Thyroid gland (tissue), 4 donors: ENCODE measurements around the gene TRAF3IP3. TPM values are rescaled to one million over a fixed set of nuclear protein-coding genes. Genes with fewer than 3 reads are reported as not detected.
"Not testable (repeated sequence)": the region's sequence is repeated elsewhere in the genome, so short reads cannot be mapped to it uniquely, and the experiment has no call there.

Experiments
- DNase-seq, 2 donors: peaks; one replicate each; pipeline ENCODE4 v3.0.0-alpha.2; 2019
- H3K27ac ChIP-seq, 3 donors: fragments of 200-600 bp; sonication (generic); 1 replicate in 2 of 3; 2 replicates in 1 of 3; pipeline ENCODE4 v1.5.1; 2016 to 2019; ENCODE audit warnings: mild to moderate bottlenecking in 1 of 3, moderate library complexity in 1 of 3
- H3K27me3 ChIP-seq: fragments of 200-600 bp; sonication (generic); one replicate; pipeline ENCODE4 v1.5.1; 2019
- H3K36me3 ChIP-seq, 2 donors: fragments of 200-600 bp; sonication (generic); one replicate each; pipeline ENCODE4 v1.5.1; 2016 to 2019
- H3K4me1 ChIP-seq, 2 donors: fragments of 200-600 bp; sonication (generic); one replicate each; pipeline ENCODE4 v1.5.1; 2017 to 2019
- H3K4me3 ChIP-seq, 3 donors: fragments of 200-600 bp; sonication (generic); replicated peaks in 1 of 3; 1 replicate in 2 of 3; 2 replicates in 1 of 3; pipeline ENCODE4 v1.5.1; 2016; ENCODE audit warnings: mild to moderate bottlenecking in 1 of 3
- H3K9me3 ChIP-seq: fragments of 200-600 bp; sonication (generic); one replicate; pipeline ENCODE4 v1.5.1; 2017
- POLR2A ChIP-seq, 2 donors: fragments of 450-650 bp; IDR thresholded peaks; one replicate each; pipeline ENCODE4 v1.6.1; 2017; ENCODE audit warnings: antibody characterized with exemption in 2 of 2, mild to moderate bottlenecking in 2 of 2, moderate library complexity in 1 of 2
- WGBS, 2 donors: methylation state at CpG; one replicate each; pipeline ENCODE4 v1.1.5; 2017; 5-methylcytosine and 5-hydroxymethylcytosine counted together
- intact Hi-C: fragments of 100-400 bp; cut with DNase I; formaldehyde crosslinking; loops from one replicate; pipeline ENCODE4 v1.15.1; 2023
- total RNA-seq, 4 donors: library from RNA; depleted of rRNA; stranded (reverse); fragments of >200 nt; gene quantifications; one replicate each; pipeline ENCODE4 v1.2.3, GENCODE V29; 2016
- TF ChIP-seq, protein P1 (sequence below), 6 experiments: fragments of 200-600 bp in 3 of 6; fragments of 450-650 bp in 3 of 6; sonication (generic) in 3 of 6; IDR thresholded peaks; one replicate each; pipeline ENCODE4 v1.5.1; 2016 to 2019; ENCODE audit warnings: antibody characterized with exemption in 6 of 6, mild to moderate bottlenecking in 2 of 6, inconsistent platforms in 1 of 6, moderate library complexity in 1 of 6

Gene TRAF3IP3
- total RNA-seq, 4 donors from 2014 or later: 0.93 to 2.8 (median 2.3) TPM

DNA sequence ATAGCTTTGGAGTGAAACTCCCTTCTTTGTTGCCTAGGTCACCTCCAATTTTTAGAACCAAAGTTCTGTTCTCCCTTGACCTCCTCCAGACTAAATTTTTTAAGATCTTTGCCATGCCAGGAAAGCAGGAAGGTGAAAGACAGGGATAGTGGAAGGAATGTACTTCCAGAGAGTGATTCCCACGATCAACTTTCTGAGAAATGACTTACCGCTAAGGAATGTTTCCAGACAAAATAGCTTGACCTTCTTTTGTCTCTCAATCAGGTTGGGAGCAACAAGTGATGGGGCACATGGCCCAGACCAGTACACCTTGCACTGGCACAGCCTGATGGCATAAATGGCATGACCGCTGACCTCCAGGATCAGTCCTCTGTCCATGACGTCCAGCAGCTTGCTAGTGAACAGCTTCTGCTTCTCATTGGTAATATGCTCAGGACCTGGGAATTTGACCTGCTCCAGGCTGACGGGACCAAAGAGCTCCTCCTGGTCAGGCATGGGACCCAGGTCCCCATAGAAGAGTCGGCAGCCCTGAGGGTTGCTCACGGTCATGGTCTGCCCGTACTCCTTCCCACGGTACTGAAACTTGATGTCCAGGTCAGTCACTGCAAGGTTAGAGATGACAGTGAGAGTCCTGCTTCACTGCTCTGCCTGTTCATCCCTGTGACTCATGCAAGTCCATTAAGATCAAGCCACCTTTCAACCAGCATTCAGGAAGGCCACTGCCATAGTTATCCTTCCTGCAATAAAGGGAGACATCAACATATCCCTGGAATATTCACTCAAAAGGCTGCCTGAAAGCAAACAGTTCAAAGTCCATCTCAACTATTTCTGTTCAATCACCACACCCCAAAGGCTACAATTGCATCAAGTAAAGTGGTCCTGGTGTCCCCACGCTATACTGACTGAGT lies 34.7 kb downstream of the TRAF3IP3 start:
- peaks cover 18 to 21% of the 10 kb centered on the region in 2 donors for H3K4me1 ChIP-seq
- no peaks in the 10 kb centered on the region for H3K27me3 ChIP-seq
- no peaks in the 10 kb centered on the region for H3K9me3 ChIP-seq
- WGBS, 2 donors: 93 to 94% methylated on average over 6 to 10 of the region's 10 CpGs
- no peak overlapping the region for H3K4me3 ChIP-seq
- TF ChIP-seq, protein P1, sequence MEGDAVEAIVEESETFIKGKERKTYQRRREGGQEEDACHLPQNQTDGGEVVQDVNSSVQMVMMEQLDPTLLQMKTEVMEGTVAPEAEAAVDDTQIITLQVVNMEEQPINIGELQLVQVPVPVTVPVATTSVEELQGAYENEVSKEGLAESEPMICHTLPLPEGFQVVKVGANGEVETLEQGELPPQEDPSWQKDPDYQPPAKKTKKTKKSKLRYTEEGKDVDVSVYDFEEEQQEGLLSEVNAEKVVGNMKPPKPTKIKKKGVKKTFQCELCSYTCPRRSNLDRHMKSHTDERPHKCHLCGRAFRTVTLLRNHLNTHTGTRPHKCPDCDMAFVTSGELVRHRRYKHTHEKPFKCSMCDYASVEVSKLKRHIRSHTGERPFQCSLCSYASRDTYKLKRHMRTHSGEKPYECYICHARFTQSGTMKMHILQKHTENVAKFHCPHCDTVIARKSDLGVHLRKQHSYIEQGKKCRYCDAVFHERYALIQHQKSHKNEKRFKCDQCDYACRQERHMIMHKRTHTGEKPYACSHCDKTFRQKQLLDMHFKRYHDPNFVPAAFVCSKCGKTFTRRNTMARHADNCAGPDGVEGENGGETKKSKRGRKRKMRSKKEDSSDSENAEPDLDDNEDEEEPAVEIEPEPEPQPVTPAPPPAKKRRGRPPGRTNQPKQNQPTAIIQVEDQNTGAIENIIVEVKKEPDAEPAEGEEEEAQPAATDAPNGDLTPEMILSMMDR (IDR thresholded peaks at IDR 0.05): no peak
- no peak for TF ChIP-seq POLR2A (IDR thresholded peaks at IDR 0.05)
- no peak for DNase-seq
- intact Hi-C loops: no loop called here
- H3K36me3 ChIP-seq: peaks cover 7 to 52% of the 10 kb centered on the region in 2 donors
- H3K27ac ChIP-seq: no peak overlapping the region

DNA sequence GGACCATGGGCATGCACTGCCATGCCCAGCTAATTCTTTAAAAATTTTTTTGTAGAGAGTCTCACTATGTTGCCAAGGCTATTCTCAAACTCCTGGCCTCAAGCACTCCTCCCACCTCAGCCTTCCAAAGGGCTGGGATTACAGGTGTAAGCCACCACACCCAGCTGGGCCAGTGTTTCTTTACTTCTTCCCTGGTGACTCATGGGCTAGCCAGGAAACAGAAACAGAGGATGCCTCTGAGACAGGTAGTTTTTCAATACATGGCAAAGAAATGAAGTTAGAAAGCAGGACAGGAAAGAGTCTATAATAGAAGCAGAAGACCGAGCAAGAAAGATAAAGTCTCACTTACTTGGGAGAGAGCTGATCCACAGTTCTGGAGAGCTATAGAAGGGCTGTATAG lies 36.1 kb downstream of the TRAF3IP3 start:
- 88 to 92% methylated on average over 1 of the region's 1 CpG for WGBS, 2 donors
- TF ChIP-seq, protein P1 (IDR thresholded peaks at IDR 0.05): no peak
- no peak for TF ChIP-seq POLR2A (IDR thresholded peaks at IDR 0.05)
- no peaks in the 10 kb centered on the region for H3K27me3 ChIP-seq
- H3K9me3 ChIP-seq: no peaks in the 10 kb centered on the region
- peaks cover 15 to 16% of the 10 kb centered on the region in 2 donors for H3K4me1 ChIP-seq
- no peak overlapping the region for H3K4me3 ChIP-seq
- H3K27ac ChIP-seq: no peak overlapping the region
- DNase-seq: no peak
- intact Hi-C loops: no loop called here
- peaks cover 7 to 52% of the 10 kb centered on the region in 2 donors for H3K36me3 ChIP-seq

DNA sequence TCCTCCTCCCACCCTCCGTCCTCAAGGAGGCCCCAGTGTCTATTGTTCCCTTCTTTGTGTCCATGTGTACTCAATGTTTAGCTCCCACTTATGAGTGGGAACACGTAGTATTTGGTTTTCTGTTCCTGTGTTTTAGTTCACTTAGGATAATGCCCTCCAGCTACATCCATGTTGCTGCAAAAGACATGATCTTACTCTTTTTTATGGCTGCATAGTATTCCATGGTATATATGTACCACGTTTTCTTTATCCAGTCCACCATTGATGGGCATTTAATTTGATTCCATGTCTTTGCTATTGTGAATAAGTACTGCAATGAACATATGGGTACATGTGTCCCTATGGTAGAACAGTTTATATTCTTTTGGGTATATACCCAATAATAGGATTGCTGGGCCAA lies 37.9 kb downstream of the TRAF3IP3 start:
- H3K27me3 ChIP-seq, H3K27ac ChIP-seq, DNase-seq, H3K4me1 ChIP-seq, H3K9me3 ChIP-seq, intact Hi-C loops, H3K4me3 ChIP-seq: not testable (repeated sequence)
- H3K36me3 ChIP-seq: peaks cover 7 to 45% of the 10 kb centered on the region in 2 donors
- WGBS, 2 donors: 91 to 94% methylated on average over 3 of the region's 3 CpGs

DNA sequence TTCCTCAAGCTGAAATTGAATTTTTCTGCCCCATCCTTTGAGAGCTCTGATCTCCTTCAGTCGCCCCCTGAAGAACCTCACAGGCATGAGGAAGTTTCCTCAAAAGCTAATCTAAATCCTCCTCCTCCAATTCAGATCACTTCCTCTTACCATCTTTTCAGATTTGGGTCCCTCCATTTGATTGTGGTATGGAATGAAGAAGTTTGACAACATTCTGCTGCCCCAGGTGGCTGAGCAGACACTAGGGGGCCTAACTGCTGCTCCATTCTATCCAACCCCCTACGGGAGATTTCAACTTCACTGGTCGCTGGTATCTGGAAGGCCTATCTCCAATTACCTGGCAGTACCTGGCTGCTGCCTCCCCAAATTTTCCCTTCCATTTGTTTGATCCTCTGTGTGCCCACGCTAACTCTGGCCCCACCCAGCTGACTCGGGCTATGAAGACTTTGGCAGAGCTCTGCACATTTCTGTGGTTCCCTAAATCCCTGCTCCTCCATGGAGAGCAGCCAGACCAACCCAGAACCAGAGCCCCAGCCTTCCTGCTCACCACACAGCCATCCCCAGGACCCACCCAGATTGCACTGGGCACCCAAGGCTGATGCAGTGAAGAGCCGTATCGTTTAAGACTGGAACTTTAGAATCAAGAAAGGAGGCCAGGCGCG lies 42.3 kb downstream of the TRAF3IP3 start:
- Histone ChIP-seq H3K36me3 (peaks cover 8 to 12% of the 10 kb centered on the region in 2 donors), H3K9me3 (no peaks in the 10 kb centered on the region), H3K4me1 (peaks cover 21% of the 10 kb centered on the region in 2 donors), H3K27me3 (no peaks in the 10 kb centered on the region), H3K4me3 (no peak overlapping the region), H3K27ac (no peak overlapping the region)
- 85 to 87% methylated on average over 9 of the region's 9 CpGs for WGBS, 2 donors
- intact Hi-C loops: no loop called here
- TF ChIP-seq POLR2A (IDR thresholded peaks at IDR 0.05): no peak
- TF ChIP-seq, protein P1 (IDR thresholded peaks at IDR 0.05): no peak
- no peak for DNase-seq

DNA sequence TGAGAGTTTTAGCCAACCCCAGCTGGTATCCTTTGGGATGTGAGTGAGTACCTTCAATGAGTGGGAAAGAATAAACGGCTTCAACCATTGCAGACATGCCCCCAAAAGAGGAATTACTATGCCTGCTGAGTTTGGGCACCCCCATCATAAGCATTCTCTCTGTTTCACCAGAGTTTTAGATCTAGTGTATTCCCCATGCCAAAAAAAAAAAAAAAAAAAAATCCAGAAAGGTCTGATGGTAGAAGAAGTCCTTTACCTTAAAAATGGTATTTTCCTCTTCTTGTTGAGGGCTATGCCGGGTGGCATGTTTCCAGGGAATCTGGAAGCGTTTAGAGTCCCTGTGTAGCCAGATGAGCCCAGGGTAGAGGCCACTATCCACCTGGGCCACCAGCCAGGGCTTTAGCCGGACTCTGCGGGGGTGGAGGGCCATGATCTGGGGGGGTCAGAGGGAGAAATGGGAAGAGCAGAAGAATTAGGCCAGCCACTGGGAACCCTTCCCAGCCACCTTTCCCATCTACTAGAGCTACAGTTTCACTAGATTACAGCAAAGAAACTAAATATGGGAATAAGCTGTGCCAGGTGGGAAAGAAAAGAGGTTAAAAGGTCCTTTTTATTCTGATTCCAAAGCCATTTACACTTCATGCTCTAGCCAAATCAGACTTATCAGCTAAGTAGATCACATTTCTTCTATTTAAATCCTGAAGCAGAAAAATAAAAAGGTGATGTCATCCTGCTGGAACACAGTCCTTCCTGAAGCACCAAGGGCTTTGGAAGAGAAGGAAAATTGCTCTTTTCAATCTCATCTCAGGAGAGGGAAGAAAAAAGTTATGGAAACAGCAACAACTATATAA lies 45.4 kb downstream of the TRAF3IP3 start:
- peak in 1 of 2 donors; percentile 24 for DNase-seq
- TF ChIP-seq, protein P1 (IDR thresholded peaks at IDR 0.05): no peak
- no peak for TF ChIP-seq POLR2A (IDR thresholded peaks at IDR 0.05)
- H3K27me3 ChIP-seq: no peaks in the 10 kb centered on the region
- peak overlapping the region; percentile 27 to 70 (median 66) for H3K27ac ChIP-seq
- WGBS, 2 donors: 73 to 74% methylated on average over 5 of the region's 5 CpGs
- no peak overlapping the region for H3K4me3 ChIP-seq
- H3K4me1 ChIP-seq: peaks cover 31 to 33% of the 10 kb centered on the region in 2 donors
- peaks cover 0 to 3% of the 10 kb centered on the region in 2 donors for H3K36me3 ChIP-seq
- intact Hi-C loops: no loop called here
- no peaks in the 10 kb centered on the region for H3K9me3 ChIP-seq
